ENCODE results near the gene PLCB1.
"Not testable (repeated sequence)": the region's sequence is repeated elsewhere in the genome, so short reads cannot be mapped to it uniquely, and the experiment has no call there.

PLCB1 gene

DNA sequence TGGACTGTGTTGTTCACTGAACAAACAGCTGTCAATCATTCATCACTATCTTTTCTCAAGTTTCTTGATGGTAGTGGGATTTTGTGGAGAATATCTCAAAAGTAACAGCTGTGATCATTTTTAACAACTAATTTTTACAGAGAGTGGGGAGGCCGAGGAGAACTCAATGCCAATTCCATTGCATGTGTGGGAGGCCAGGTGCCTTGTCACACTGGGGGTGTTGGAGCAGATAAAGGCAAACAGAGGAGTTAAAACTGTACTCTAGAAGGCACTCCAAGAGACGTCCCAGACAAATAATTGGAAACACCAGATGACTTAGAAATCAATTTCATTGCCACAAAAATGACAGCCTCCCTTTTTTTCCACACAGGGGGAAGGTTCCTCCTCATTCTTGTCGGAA, 669.6 kb downstream of the PLCB1 start:
- no peak for DNase-seq

DNA sequence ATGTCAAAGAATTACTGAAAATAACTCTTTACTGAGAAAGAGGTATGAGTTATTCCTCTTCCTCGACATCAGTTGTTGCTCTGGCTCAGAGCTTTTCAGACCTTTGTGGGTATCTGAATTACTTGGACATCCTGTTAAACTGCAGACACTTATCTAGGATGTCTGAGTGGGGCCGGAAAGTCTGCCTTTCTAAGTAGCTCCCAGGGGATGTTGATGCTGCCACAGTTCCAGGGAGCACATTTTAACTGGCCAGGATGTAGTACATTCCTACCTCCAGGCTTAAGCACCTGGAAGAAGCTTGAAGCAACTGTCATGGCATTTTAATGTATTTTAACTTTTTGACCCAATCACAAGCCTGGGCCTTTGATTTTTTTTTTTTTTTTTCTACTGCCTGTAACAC, 671.0 kb downstream of the PLCB1 start:
- DNase-seq: no peak

- DNase-seq: no peak
These were observed 671.9 kb downstream of the PLCB1 start for GRCh38 chr20:8803941-8804340.

GRCh38 chr20:8805737-8806442, 673.8 kb downstream of the PLCB1 start:
- DNase-seq: no peak

- no peak for DNase-seq
These were observed 675.6 kb downstream of the PLCB1 start for GRCh38 chr20:8807480-8808201.

DNA sequence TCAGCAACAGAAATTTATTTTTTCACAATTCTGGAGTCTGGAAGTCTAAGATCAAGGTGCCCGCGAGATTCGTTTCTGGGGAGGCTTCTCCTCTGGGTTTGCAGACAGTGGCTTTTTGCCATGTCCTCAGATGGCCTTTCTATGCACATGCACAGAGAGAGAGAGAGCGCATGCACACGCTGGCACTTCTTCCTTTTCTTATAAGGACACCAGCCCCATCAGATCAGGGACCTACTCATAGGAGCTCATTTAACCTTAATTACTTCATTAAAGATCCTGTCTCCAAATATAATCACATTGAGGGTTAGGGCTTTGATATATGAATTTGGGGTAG, 676.1 kb downstream of the PLCB1 start:
- no peak for DNase-seq

GRCh38 chr20:8809107-8809953, 677.3 kb downstream of the PLCB1 start:
- DNase-seq: no peak

DNA sequence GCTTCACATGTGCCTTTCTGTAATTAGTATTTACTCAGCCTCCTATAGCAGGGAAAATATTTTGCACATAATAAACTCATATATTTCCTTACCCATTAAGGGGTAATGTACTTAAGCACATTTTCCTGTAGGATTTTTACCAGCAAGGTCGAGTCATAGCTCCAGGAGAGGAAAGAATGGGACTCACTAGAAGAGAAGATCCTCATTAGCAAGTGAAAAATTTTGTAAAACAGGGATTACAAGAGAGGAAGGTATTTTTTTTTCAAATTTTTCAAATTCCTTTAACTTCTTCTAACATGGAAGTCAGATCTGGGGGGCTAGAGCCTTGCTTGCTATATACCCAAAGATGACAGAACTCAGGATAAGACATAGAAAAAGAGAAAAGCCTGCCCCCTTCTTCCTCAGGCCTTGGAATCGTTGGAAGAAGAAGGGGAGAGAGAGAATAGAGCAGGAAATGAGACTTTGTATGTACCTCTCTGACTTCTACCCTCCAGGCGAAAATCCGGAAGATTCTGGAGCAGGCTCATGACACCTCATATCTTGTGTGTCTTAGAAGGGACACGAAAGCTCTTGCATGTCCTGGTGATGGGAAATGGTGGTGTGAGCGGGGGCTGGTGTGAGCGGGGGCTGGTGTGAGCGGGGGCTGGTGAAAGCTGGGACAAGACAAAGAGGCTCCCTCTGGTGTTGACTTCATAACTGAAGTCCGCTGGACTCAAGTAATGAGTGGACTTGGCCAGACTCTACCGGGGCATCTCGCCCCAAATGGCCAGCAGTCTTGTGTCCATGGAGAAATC, 679.9 kb downstream of the PLCB1 start:
- no peak for DNase-seq

GRCh38 chr20:8812817-8813216, 680.8 kb downstream of the PLCB1 start:
- DNase-seq: no peak

DNA sequence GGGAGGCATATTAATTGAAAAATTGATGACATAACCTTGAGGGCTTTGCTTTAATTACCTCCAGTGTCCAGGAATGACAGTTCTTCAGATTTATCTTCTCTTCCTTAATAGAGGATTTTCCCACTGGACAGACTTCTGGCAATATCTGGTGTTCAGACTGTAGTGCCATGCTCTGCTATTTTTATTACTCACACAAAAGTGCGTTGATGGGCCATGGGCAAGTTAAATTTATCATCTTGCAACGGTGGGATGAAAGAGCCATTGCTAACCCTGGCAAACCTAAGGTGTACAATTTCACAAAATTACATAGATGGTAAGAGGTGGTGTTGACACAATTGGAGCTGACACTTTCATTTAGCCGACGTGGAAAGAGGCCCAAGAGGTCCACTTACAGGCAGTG, 683.1 kb downstream of the PLCB1 start:
- DNase-seq: no peak

GRCh38 chr20:8829256-8829655, 697.2 kb downstream of the PLCB1 start:
- DNase-seq: no peak

DNA sequence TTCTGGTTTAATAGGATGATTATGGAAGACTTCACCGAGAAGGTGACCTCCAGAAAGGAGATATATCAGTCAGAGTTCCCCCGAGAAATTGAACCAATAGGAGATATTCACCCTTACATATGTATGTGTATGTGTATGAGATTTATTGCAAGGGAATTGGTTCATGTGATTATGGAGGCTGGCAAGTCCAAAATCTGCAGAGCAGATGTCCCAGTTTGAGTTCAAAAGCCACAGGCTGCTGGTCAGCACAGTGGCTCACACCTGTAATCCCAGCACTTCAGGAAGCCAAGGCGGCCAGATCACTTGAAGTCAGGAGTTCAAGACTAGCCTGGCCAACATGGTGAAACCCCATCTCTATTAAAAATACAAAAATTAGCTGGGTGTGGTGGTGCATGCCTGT, 702.2 kb downstream of the PLCB1 start:
- DNase-seq: not testable (repeated sequence)

DNA sequence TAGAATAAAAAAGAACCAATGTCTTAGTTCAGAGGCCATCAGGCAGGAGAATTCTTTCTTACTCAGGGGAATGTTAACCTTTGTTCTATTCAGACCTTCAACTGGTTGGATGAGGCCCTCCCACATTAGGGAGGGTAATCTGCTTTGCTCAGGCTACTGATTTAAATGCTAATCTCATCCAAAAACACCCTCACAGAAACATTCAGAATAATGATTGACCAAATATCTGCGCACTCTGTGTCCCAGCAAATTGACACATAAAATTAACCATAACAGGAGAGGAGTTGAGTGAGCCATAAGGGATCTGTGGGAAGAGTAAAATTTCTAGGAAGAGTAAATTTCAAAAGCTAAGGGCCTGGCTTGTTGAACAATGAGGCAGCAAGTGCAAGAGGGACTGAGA, 702.8 kb downstream of the PLCB1 start:
- no peak for DNase-seq

DNA sequence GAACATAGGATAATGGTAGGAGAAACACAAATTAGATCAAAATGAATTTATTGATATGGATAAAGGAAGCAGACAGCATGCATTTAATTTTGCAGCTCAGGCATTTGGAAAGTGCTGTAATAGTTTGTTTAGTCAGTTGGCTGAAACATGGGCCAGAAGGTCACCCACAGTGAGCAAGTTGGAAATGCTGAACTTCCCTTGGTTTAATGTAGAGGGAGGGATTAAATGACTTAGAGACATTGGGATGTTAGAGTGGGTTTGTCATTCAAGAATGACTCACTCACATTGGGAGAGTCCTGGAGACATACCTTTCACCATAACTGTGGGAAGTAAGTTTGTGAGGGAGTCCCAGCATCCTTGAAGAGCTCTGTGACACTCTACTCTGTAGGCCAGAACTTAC, 705.3 kb downstream of the PLCB1 start:
- DNase-seq: no peak

DNA sequence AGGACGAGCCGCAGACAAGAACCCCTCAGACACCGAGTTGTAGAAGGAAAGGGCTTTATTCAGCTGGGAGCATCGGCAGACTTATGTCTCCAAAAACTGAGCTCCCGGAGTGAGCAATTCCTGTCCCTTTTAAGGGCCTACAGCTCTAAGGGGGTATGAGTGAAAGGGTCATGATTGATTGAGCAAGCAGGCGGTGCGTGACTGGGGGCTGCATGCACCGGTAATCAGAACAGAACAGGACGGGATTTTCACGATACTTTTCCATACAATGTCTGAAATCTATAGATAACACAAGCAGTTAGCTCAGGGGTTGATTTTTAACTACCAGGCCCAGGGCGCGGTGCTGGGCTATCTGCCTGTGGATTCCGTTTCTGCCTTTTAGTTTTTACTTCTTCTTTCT, 710.5 kb downstream of the PLCB1 start:
- no peak for DNase-seq

DNA sequence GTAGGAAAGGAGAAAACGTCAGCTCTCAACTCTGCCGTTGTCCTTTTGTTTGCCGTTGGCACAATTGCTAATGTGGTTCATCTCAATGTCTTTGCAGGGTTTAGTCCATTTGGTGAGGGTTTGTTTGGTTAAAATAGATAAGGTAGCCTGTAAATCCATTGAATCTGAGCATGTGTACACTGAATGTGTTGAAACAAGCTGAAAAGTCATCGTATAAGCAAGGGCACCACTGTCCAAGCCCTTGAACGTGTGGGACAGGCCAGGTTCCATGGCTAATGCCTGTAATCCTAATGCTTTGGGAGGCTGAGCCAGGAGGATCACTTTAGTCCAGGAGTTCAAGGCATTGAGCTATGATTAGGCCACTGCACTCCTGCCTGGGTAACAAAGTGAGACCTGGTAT, 712.1 kb downstream of the PLCB1 start:
- DNase-seq: no peak

DNA sequence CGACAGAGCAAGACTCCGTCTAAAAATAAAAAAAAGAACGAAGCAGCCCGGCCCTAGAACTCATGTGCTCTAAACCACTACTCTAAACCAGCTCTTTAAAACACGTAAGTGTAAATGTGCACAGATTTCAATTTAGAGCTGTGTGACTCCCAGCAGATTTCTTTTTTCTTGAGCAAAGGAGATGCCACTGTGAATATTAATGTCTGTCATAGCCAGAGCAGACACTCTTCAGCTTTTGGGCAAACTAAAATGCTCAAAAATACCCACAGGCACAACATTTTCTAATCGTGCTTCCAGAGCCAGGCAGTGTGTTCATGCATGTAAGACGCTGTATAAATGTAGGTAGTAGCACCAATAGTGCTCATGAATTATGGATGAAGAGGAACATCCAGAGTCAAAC, 717.9 kb downstream of the PLCB1 start:
- DNase-seq: no peak

- no peak for DNase-seq
These were observed 719.4 kb downstream of the PLCB1 start for GRCh38 chr20:8851446-8851845.

DNA sequence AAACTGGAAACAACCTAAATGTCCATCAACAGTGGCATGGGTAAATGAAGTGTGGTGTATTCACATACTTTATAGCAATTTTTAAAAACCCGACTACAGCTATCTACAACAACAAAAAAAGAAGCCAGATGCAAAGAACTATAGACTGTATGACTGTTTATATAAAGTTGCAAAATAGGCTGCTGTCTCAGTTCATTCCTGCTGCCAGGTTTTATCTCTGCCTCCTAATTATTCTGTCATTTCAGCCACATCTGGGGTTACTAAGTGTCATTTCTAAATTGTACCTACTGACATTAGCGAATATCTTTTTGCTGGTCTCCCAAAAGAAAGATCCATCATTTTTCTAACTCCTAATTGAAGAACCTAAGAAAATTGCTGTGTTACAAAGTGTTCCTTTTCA, 719.9 kb downstream of the PLCB1 start:
- not testable (repeated sequence) for DNase-seq

- DNase-seq: not testable (repeated sequence)
These were observed 721.1 kb downstream of the PLCB1 start for GRCh38 chr20:8853211-8853610.

- no peak for DNase-seq
These were observed 721.8 kb downstream of the PLCB1 start for GRCh38 chr20:8853805-8854338.

DNA sequence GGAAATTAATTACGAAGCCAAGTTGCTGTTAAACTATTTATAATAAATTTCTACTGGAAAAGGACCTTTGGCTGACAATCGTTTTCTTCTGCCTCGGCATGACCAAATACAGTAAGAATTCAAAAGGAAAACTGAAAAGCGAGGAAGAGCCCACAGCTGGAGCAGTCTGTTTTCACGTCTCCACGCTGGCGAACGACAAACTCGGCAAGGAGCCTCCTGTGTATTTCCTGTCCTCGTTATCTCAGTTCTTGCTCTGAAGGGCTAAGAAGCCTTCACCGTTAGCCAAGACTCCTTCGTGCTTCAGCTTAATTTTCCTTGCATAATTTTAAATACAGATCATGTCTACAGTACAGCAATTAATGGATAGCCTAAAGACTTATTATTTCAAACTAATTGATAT, 722.5 kb downstream of the PLCB1 start:
- no peak for DNase-seq

- DNase-seq: no peak
These were observed 723.2 kb downstream of the PLCB1 start for GRCh38 chr20:8855315-8855714.

Data from activated naive CD4-positive, alpha-beta T cell (primary cell).